ENCODE measurements around the gene CMC4. TPM values are rescaled to one million over a fixed set of nuclear protein-coding genes. Genes with fewer than 3 reads are reported as not detected.
A peak's percentile ranks its signal among the peaks of the same experiment; 100 is the strongest.

Gene CMC4
- total and polyA plus RNA-seq, 4 donors, result 4.3 to 15.7 (median 8.4) TPM

DNA sequence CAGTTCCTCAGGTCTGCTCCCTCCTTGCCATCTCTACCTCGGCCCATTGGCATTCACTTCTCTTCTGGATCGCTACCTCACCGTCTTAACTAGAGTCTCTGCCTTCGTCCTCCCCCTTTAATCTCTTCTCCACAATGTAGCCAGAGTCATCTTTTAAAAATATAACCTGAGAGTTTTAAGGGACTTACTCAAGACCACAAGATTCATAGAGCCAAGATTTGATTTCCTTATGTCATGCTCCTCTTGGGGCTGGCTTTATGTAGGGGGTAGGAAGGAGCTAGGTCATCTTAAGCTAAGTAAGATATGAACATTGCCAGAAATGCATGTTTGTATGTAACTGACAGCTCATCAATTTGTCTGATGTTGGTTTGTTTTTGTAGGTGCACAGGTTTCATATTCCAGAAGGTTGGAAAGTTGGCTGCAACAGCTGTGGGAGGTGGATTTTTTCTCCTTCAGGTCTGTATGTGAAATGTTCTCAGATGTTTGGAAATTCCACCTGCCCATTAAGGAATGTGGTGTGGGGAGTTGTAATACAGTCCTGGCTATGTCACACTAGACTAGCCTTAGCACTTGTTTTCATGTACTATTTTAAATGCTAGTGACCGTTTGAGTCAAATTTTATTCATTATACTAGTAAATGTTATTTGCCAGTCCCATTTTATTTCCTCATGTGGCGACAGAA is 24.7 kb downstream of the CMC4 start:
- no peaks in the 10 kb centered on the region for H3K27me3 ChIP-seq (ENCODE audit: control insufficient read depth in 3 of 3, insufficient read depth in 3 of 3, low read length in 2 of 3)
- no peak overlapping the region for H3K27ac ChIP-seq (ENCODE audit: low read depth in 1 of 2, low read length in 1 of 2)
- no peaks in the 10 kb centered on the region for H3K9me3 ChIP-seq (ENCODE audit: control insufficient read depth in 4 of 4, insufficient read depth in 3 of 4, low read length in 3 of 4)
- peaks cover 0 to 4% (median 3%) of the 10 kb centered on the region in 4 donors for H3K36me3 ChIP-seq (ENCODE audit: control insufficient read depth in 4 of 4, insufficient read depth in 4 of 4, low read length in 4 of 4)
- DNase-seq (no peak), ATAC-seq (ENCODE audit: insufficient read depth, low FRiP score) (no peak)
- no peak overlapping the region for H3K4me3 ChIP-seq
- H3K9ac ChIP-seq (ENCODE audit: insufficient read depth in 1 of 2, low read length in 2 of 2), result no peak overlapping the region
- TF ChIP-seq, protein P1, sequence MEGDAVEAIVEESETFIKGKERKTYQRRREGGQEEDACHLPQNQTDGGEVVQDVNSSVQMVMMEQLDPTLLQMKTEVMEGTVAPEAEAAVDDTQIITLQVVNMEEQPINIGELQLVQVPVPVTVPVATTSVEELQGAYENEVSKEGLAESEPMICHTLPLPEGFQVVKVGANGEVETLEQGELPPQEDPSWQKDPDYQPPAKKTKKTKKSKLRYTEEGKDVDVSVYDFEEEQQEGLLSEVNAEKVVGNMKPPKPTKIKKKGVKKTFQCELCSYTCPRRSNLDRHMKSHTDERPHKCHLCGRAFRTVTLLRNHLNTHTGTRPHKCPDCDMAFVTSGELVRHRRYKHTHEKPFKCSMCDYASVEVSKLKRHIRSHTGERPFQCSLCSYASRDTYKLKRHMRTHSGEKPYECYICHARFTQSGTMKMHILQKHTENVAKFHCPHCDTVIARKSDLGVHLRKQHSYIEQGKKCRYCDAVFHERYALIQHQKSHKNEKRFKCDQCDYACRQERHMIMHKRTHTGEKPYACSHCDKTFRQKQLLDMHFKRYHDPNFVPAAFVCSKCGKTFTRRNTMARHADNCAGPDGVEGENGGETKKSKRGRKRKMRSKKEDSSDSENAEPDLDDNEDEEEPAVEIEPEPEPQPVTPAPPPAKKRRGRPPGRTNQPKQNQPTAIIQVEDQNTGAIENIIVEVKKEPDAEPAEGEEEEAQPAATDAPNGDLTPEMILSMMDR (IDR thresholded peaks at IDR 0.05; ENCODE audit: control extremely low read depth, extremely low read depth), result no peak
- WGBS, 2 donors, result 75 to 91% methylated on average over 6 of the region's 6 CpGs
- peaks cover 0 to 14% (median 0%) of the 10 kb centered on the region in 5 donors for H3K4me1 ChIP-seq (ENCODE audit: control insufficient read depth in 5 of 5, insufficient read depth in 5 of 5, low read length in 5 of 5)

DNA sequence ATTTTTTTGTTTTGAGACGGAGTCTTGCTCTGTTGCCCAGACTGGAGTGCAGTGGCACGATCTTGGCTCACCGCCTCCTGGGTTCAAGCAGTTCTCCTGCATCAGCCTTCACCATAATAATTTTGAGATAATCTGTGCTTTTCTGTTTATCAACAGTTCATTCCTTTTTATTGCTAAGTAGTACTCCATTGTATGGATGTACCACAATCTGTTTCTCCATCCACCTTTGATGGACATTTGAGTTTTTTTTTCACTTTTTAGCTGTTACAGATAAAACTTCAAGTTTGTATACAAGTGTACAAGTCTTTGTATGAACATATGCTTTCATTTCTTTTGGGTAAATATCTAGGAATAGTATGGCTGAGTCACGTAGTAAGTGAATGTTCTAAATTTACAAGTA is 35.2 kb downstream of the CMC4 start:
- H3K27me3 ChIP-seq (ENCODE audit: control insufficient read depth in 3 of 3, insufficient read depth in 3 of 3, low read length in 2 of 3), result no peaks in the 10 kb centered on the region
- H3K4me1 ChIP-seq (ENCODE audit: control insufficient read depth in 5 of 5, insufficient read depth in 5 of 5, low read length in 5 of 5), result no peaks in the 10 kb centered on the region
- 93 to 99% methylated on average over 4 of the region's 4 CpGs for WGBS, 2 donors
- H3K9me3 ChIP-seq (ENCODE audit: control insufficient read depth in 4 of 4, insufficient read depth in 3 of 4, low read length in 3 of 4), result peaks cover 0 to 3% (median 2%) of the 10 kb centered on the region in 4 donors
- TF ChIP-seq, protein P1 (IDR thresholded peaks at IDR 0.05; ENCODE audit: control extremely low read depth, extremely low read depth), result no peak
- H3K9ac ChIP-seq (ENCODE audit: insufficient read depth in 1 of 2, low read length in 2 of 2), result no peak overlapping the region
- no peak overlapping the region for H3K27ac ChIP-seq (ENCODE audit: low read depth in 1 of 2, low read length in 1 of 2)
- H3K4me3 ChIP-seq, result no peak overlapping the region
- no peak for ATAC-seq (ENCODE audit: insufficient read depth, low FRiP score)
- no peak for DNase-seq
- H3K36me3 ChIP-seq (ENCODE audit: control insufficient read depth in 4 of 4, insufficient read depth in 4 of 4, low read length in 4 of 4), result peaks cover 0 to 9% (median 2%) of the 10 kb centered on the region in 4 donors

DNA sequence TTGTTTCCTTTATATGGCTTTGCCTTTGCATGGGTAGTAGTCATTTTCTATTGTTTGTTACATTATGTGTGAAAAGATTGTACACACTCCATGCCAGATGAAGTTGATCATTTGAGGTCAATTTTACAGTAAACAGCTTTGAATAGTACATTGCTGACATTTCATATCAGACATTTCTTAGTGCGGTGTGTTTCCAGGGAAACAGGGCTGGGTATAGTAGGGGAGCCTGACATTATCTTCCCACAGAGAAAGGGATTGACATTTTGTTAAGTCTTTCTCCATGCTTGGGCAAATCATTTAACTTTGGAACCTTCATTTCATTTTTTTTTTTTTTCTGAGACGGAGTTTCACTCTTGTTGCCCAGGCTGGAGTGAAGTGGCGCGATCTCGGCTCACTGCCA is 39.3 kb downstream of the CMC4 start:
- Histone ChIP-seq H3K9ac (ENCODE audit: insufficient read depth in 1 of 2, low read length in 2 of 2) (no peak overlapping the region), H3K27ac (ENCODE audit: low read depth in 1 of 2, low read length in 1 of 2) (no peak overlapping the region), H3K27me3 (ENCODE audit: control insufficient read depth in 3 of 3, insufficient read depth in 3 of 3, low read length in 2 of 3) (no peaks in the 10 kb centered on the region), H3K4me3 (no peak overlapping the region), H3K4me1 (ENCODE audit: control insufficient read depth in 5 of 5, insufficient read depth in 5 of 5, low read length in 5 of 5) (no peaks in the 10 kb centered on the region), H3K9me3 (ENCODE audit: control insufficient read depth in 4 of 4, insufficient read depth in 3 of 4, low read length in 3 of 4) (peaks cover 0 to 5% (median 3%) of the 10 kb centered on the region in 4 donors), H3K36me3 (ENCODE audit: control insufficient read depth in 4 of 4, insufficient read depth in 4 of 4, low read length in 4 of 4) (peaks cover 0 to 9% (median 2%) of the 10 kb centered on the region in 4 donors)
- peak in 2 of 3 donors; percentile 27 to 38 for DNase-seq
- 88 to 95% methylated on average over 5 of the region's 5 CpGs for WGBS, 2 donors
- no peak for ATAC-seq (ENCODE audit: insufficient read depth, low FRiP score)
- TF ChIP-seq, protein P1 (IDR thresholded peaks at IDR 0.05; ENCODE audit: control extremely low read depth, extremely low read depth), result no peak
